HG02588 (cell line): Measurements from ENCODE around the gene NCKAP5.

Experiments
- ATAC-seq: cut with Tn5 transposase; IDR thresholded peaks from one replicate; pipeline ENCODE4 v1.9.1; 2021; ENCODE audit warnings: mild to moderate bottlenecking, moderate library complexity; ENCODE audit not compliant: unreplicated experiment

Gene NCKAP5

DNA sequence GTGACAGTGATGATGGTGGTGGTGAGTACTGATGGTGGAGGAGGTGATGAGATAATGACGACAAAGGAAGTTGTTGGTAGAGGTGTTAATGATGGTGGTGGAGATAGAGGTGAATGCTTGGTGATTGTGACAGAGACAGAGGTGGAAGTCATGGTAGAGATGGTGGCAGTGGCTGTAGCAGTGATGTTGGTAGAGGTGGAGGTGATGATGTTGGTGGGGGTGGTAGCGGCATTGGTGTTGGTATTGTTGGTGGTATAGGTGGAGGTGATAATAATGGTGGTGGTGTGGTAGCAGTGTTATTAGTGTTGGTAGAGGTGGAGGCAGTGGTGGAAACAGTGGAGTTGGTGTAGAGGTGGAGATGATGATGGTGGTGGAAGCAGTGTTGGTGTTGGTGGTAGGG lies 934.6 kb downstream of the NCKAP5 start:
- no peak for ATAC-seq

DNA sequence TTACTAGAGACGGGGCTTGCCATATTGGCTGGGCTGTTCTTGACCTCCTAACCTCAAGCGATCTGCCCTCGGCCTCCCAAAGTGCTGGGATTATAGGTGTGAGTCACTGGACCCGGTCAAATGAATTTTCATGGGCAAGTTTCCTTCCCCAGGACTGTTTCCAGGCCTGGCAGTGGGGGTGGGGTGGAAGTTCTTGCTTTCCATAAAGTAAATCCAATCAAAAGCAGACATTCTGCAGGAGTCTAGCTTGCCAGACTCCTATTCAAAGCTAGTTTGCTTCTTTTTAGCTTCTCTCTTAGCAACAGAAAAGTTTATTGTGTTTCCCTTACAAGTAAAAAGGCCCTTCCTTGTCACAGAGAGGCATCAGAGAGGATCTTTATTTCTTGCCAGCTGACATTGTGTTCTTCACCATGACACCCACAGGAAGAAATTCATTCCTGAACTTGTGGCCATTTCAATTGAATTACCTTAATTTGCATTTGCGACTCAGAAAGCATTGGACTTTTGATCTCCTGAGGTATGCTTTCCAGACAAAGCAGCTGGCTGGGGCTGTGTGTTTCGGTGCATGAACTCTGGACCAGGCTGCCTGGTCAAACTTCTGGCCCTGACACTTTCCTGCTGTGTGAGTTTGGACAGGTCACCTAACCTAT lies 936.1 kb downstream of the NCKAP5 start:
- ATAC-seq: no peak

DNA sequence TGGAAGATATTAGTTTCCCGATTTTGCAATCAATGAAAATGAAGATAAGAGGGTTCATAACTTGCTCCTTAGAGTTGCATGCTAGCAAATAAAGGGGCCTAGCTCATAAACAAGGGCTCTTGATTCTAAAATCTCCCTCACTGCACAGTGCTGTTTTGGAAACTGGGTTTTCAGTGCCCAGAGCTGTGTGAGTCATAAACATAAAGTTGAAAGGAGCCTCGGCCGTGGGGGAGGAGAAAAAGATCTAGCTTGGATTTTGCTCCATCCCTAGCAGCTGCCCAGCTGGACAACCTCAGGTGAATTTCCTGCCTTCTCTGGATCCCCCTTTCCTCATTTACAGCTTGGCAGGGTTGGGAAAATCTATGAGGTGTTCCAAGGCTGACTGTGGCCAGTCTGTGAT lies 940.7 kb downstream of the NCKAP5 start:
- no peak for ATAC-seq

DNA sequence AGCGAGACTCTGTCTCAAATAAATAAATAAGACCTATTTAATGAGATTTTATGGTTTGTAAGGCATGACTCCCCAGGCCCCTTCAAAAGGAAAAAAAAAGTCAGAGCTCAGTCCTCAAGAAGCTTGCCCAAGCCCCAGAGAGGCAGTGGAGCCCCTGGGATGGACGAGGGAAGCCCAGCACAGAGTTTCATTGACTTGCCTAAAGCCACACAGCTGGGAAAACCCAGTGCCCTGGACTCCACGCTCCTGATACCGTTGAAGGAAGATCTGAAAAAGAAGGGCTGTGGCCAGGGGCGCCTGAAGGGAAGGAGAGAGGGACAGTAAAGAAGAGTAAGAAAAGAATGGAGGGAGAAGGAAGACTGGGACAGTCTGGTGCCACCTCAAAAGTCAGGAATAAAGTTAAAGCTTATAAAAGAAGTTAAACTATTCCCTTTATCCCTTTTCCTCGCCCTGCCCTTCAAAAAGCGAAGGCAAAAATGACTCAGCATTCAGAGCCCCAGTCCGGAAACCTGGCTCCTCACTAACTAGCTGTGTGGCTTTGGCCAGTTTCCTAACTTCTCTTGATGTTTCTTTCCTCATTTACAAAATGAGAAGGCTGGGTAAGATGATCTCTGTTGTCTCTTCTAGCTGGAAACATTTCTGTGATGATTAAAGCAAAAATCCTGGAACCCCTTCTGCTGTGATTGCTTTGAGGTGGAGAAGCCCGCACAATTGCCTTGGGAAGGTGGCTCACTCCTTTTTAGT lies 945.0 kb downstream of the NCKAP5 start:
- no peak for ATAC-seq
